Measurements from ENCODE around the gene HEMGN.

Gene HEMGN

GRCh38 chr9:97918611-97919010 lies 19.4 kb downstream of the HEMGN start:
- Mint-ChIP-seq H3K27ac (no peak overlapping the region), H3K4me3 (no peak overlapping the region), H3K36me3 (ENCODE audit: low read depth) (peaks cover 16% of the 10 kb centered on the region), H3K4me1 (peaks cover 12% of the 10 kb centered on the region), H3K27me3 (ENCODE audit: low read depth, poor library complexity) (peaks cover 19% of the 10 kb centered on the region), H3K9me3 (no peaks in the 10 kb centered on the region)
- no peak for DNase-seq
- TF ChIP-seq, protein P1, sequence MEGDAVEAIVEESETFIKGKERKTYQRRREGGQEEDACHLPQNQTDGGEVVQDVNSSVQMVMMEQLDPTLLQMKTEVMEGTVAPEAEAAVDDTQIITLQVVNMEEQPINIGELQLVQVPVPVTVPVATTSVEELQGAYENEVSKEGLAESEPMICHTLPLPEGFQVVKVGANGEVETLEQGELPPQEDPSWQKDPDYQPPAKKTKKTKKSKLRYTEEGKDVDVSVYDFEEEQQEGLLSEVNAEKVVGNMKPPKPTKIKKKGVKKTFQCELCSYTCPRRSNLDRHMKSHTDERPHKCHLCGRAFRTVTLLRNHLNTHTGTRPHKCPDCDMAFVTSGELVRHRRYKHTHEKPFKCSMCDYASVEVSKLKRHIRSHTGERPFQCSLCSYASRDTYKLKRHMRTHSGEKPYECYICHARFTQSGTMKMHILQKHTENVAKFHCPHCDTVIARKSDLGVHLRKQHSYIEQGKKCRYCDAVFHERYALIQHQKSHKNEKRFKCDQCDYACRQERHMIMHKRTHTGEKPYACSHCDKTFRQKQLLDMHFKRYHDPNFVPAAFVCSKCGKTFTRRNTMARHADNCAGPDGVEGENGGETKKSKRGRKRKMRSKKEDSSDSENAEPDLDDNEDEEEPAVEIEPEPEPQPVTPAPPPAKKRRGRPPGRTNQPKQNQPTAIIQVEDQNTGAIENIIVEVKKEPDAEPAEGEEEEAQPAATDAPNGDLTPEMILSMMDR (IDR thresholded peaks at IDR 0.05) = no peak

DNA sequence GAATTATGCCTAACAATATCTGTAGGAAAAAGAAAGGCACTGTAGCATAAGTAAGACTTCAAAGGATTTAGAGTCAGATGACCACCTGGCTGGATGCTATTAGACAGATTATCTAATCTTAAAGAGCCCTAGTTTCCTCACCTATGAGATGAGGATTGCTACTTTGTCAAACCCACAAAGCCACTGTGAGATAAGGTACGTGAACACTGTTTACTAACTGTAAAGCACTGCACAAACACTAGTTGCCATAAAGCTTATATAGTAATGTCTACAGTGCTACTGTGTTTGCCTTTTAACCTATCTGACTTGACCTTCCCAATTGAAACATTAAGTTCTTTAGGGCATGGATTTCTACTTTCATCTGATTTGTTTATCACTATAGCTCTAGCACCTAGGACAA lies 26.0 kb downstream of the HEMGN start:
- Mint-ChIP-seq H3K4me3 (no peak overlapping the region), H3K27ac (no peak overlapping the region), H3K27me3 (ENCODE audit: low read depth, poor library complexity) (peaks cover 3% of the 10 kb centered on the region), H3K4me1 (no peaks in the 10 kb centered on the region), H3K9me3 (no peaks in the 10 kb centered on the region), H3K36me3 (ENCODE audit: low read depth) (peaks cover 28% of the 10 kb centered on the region)
- DNase-seq = no peak
- TF ChIP-seq, protein P1 (IDR thresholded peaks at IDR 0.05) = no peak

DNA sequence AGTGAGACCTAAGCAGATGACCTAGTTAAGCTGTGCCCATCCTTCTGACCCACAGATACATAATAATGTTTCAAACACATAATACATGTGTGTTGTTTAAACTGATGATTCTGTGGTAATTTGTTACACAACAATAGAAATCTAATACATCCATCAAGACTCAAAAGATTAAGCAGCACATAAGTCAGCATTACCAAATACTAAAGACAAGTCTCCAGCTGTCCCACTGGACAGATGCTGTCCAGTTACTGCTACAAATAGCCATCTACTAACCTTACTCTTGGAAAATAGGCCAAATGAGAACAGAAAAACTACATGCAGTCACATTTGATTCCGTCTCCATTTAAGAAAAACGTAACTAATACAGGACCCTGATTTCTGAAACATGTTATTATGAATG lies 26.4 kb downstream of the HEMGN start:
- no peak for DNase-seq
- Mint-ChIP-seq H3K9me3 (no peaks in the 10 kb centered on the region), H3K27me3 (ENCODE audit: low read depth, poor library complexity) (peaks cover 3% of the 10 kb centered on the region), H3K36me3 (ENCODE audit: low read depth) (peaks cover 26% of the 10 kb centered on the region), H3K4me1 (no peaks in the 10 kb centered on the region), H3K4me3 (no peak overlapping the region), H3K27ac (no peak overlapping the region)
- TF ChIP-seq, protein P1 (IDR thresholded peaks at IDR 0.05) = no peak

DNA sequence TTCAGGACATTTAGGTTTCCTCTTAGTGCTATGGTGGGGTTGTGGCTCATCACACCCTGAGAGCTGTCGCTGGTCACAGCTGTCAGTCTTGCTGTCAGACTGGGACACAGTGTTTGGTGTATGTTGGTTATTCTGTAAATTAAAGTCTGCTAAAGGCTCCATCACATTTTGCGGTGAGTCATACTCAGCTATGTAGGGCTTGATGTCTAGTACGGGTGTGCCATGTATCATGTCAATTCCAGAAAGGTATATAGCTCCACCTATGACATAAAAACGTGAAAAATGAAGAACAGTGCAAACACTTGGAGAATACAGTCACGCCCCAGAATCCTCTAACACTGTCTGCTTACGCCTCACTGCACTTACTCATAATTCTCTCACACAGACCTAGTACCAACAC lies 27.6 kb downstream of the HEMGN start:
- DNase-seq = no peak
- Mint-ChIP-seq H3K36me3 (ENCODE audit: low read depth) (peaks cover 25% of the 10 kb centered on the region), H3K4me3 (no peak overlapping the region), H3K27me3 (ENCODE audit: low read depth, poor library complexity) (no peaks in the 10 kb centered on the region), H3K27ac (no peak overlapping the region), H3K9me3 (no peaks in the 10 kb centered on the region), H3K4me1 (no peaks in the 10 kb centered on the region)
- TF ChIP-seq, protein P1 (IDR thresholded peaks at IDR 0.05) = no peak

GRCh38 chr9:97908705-97909104 lies 29.3 kb downstream of the HEMGN start:
- TF ChIP-seq, protein P1 (IDR thresholded peaks at IDR 0.05) = no peak
- Mint-ChIP-seq H3K9me3 (no peaks in the 10 kb centered on the region), H3K27me3 (ENCODE audit: low read depth, poor library complexity) (no peaks in the 10 kb centered on the region), H3K27ac (no peak overlapping the region), H3K36me3 (ENCODE audit: low read depth) (peaks cover 36% of the 10 kb centered on the region), H3K4me3 (no peak overlapping the region), H3K4me1 (no peaks in the 10 kb centered on the region)
- no peak for DNase-seq

DNA sequence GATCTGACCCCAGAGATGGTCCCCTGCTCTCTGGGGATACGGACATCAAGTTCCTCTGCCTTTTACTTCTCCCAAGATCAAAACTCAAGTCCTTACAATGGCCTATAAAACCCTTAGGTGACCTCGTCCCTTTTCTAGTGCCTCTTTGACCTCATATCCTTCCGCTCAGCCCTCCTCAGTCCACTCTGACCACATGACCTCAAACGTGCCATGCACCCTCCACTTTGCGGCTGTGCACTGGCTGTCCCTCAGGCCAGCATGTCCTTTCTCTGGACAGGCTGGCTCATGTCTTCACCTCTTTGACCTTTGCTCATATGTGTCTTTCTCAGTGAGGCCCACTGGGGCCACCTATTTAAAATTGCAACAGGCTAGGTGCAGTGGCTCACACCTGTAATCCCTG lies 30.3 kb downstream of the HEMGN start:
- H3K9me3 Mint-ChIP-seq = no peaks in the 10 kb centered on the region
- H3K4me3 Mint-ChIP-seq = no peak overlapping the region
- no peaks in the 10 kb centered on the region for H3K27me3 Mint-ChIP-seq (ENCODE audit: low read depth, poor library complexity)
- TF ChIP-seq, protein P1 (IDR thresholded peaks at IDR 0.05) = no peak
- H3K4me1 Mint-ChIP-seq = no peaks in the 10 kb centered on the region
- peaks cover 30% of the 10 kb centered on the region for H3K36me3 Mint-ChIP-seq (ENCODE audit: low read depth)
- no peak for DNase-seq
- no peak overlapping the region for H3K27ac Mint-ChIP-seq

Measured in nephron progenitor cell (in vitro differentiated cells).